Measurements from ENCODE around the gene SLFNL1. TPM values are rescaled to one million over a fixed set of nuclear protein-coding genes. Genes with fewer than 3 reads are reported as not detected.
A peak's percentile ranks its signal among the peaks of the same experiment; 100 is the strongest.

The SLFNL1 gene
- total RNA-seq, 4 donors from 2014 or later = 0.17 to 0.52 (median 0.47) TPM

DNA sequence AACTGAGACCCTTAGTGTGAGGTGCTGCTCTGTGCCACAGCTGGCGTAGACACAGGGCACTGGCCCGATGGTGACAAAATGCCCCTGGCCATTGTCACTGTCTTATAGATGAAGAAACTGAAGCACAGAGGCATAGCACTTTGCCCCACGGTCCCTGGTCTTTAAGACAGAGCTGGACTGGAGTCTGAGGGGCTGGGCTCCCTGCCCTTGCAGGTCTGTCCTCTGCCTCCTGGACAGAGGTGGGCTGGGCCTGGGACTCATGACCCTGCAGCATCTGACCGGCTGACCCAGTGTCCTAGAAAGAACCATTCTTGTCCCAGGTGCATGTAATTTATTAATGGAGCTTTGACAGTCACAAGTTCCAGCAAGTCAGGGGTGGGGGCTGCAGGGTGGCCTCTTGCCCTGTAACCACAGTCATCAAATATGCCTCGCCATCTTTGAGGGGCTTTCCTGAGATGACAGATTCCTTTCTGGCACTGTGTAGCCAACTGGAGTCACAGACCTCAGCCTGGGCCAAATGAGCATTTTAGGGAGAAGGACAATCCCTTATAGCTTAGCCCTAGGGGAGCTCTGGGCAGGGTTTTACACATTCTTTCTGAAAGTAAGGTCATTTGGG, 6.1 kb downstream of the SLFNL1 start:
- Histone ChIP-seq H3K27me3 (no peaks in the 10 kb centered on the region), H3K4me3 (no peak overlapping the region), H3K9me3 (no peaks in the 10 kb centered on the region), H3K36me3 (peaks cover 19 to 63% (median 37%) of the 10 kb centered on the region in 4 donors), H3K27ac (replicated peaks in 1 of 4) (no peak overlapping the region), H3K4me1 (peaks cover 8 to 27% (median 16%) of the 10 kb centered on the region in 4 donors)
- DNase-seq (ENCODE audit: extremely low spot score) = no peak
- 67% methylated on average over 4 of the region's 5 CpGs for WGBS
- no peak for TF ChIP-seq EP300 (IDR thresholded peaks at IDR 0.05)
- TF ChIP-seq POLR2A (IDR thresholded peaks at IDR 0.05; ENCODE audit: low read depth) = no peak
- TF ChIP-seq, protein P1, sequence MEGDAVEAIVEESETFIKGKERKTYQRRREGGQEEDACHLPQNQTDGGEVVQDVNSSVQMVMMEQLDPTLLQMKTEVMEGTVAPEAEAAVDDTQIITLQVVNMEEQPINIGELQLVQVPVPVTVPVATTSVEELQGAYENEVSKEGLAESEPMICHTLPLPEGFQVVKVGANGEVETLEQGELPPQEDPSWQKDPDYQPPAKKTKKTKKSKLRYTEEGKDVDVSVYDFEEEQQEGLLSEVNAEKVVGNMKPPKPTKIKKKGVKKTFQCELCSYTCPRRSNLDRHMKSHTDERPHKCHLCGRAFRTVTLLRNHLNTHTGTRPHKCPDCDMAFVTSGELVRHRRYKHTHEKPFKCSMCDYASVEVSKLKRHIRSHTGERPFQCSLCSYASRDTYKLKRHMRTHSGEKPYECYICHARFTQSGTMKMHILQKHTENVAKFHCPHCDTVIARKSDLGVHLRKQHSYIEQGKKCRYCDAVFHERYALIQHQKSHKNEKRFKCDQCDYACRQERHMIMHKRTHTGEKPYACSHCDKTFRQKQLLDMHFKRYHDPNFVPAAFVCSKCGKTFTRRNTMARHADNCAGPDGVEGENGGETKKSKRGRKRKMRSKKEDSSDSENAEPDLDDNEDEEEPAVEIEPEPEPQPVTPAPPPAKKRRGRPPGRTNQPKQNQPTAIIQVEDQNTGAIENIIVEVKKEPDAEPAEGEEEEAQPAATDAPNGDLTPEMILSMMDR (IDR thresholded peaks at IDR 0.05) = no peak
- no peak for TF ChIP-seq POLR2AphosphoS5 (IDR thresholded peaks at IDR 0.05)
- intact Hi-C loops (cut with DNase I) = no loop called here

DNA sequence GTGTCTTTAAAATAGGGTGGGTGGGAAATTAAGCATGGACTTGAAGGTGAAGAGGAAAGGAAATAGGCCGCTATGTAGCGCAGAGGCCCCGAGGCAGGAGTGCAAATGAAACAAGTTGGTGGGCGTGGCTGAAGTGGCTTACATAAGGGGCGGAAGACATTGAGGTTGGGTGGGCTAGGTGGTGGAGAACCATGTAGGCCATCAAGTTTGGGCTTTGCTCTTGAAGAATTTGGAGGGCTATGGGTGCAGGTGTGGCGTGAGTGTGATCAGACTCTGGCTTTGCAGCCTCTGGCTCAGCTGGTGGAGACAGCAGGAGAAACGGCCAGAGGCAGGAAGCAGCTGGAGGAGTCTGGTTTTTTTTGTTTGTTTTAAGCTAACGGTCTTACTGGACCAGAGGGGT, 6.7 kb downstream of the SLFNL1 start:
- no peaks in the 10 kb centered on the region for H3K27me3 ChIP-seq
- 70% methylated on average over 8 of the region's 8 CpGs for WGBS
- H3K4me1 ChIP-seq = peaks cover 8 to 27% (median 16%) of the 10 kb centered on the region in 4 donors
- peaks cover 25 to 68% (median 42%) of the 10 kb centered on the region in 4 donors for H3K36me3 ChIP-seq
- no peak for DNase-seq (ENCODE audit: extremely low spot score)
- no peak overlapping the region for H3K27ac ChIP-seq (replicated peaks in 1 of 4)
- TF ChIP-seq POLR2A (IDR thresholded peaks at IDR 0.05; ENCODE audit: low read depth) = no peak
- TF ChIP-seq EP300 (IDR thresholded peaks at IDR 0.05) = no peak
- TF ChIP-seq, protein P1 (IDR thresholded peaks at IDR 0.05) = no peak
- TF ChIP-seq POLR2AphosphoS5 (IDR thresholded peaks at IDR 0.05) = no peak
- H3K9me3 ChIP-seq = no peaks in the 10 kb centered on the region
- H3K4me3 ChIP-seq = no peak overlapping the region
- intact Hi-C loops (cut with DNase I) = no loop called here

DNA sequence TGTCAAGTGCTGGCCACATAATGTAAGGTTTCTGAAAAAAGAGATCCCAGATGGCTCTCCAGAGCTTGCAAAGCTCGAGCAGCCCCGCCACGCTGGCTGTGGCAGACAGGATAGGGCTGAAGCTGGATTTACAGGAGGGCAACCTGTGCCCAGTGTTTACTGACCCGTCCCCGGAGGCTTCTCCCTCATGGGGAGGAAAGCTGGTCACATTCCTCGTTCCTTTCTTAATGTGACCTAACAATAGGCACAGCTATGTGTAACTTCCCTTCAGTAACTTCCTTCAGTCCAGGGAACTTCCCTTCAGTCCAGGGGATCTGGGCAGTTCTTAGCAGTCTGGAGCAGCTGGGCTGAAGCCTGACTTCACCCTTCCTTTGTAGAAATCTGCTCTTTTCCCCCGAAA, 7.7 kb downstream of the SLFNL1 start:
- Histone ChIP-seq H3K9me3 (no peaks in the 10 kb centered on the region), H3K4me3 (no peak overlapping the region), H3K4me1 (peaks cover 8 to 27% (median 16%) of the 10 kb centered on the region in 4 donors), H3K27me3 (no peaks in the 10 kb centered on the region), H3K27ac (replicated peaks in 1 of 4) (no peak overlapping the region), H3K36me3 (peaks cover 35 to 79% (median 53%) of the 10 kb centered on the region in 4 donors)
- no peak for DNase-seq (ENCODE audit: extremely low spot score)
- 84% methylated on average over 6 of the region's 7 CpGs for WGBS
- intact Hi-C loops (cut with DNase I) = no loop called here
- TF ChIP-seq POLR2A (IDR thresholded peaks at IDR 0.05; ENCODE audit: low read depth) (no peak), EP300 (IDR thresholded peaks at IDR 0.05) (no peak), POLR2AphosphoS5 (IDR thresholded peaks at IDR 0.05) (peak; percentile 16 to 26)
- TF ChIP-seq, protein P1 (IDR thresholded peaks at IDR 0.05) = no peak

DNA sequence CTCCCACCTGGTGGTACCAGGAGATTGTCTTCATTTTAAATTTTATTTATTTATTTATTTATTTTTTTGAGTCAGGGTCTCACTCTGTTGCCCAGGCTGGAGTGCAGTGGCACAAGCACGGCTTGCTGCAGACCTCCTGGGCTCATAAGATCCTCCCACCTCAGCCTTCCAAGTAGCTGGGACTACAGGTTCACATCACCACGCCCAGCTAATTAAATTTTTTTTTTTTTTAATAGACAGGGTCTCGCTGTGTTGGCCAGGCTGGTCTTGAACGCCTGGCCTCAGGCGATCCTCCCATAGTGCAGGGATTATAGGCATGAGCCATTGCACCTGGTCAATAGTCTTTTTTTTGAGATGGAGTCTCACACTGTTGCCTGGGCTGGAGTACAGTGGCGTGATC, 8.5 kb downstream of the SLFNL1 start:
- Histone ChIP-seq H3K9me3 (no peaks in the 10 kb centered on the region), H3K4me3 (no peak overlapping the region), H3K36me3 (peaks cover 38 to 81% (median 58%) of the 10 kb centered on the region in 4 donors), H3K27ac (replicated peaks in 1 of 4) (no peak overlapping the region), H3K4me1 (peaks cover 8 to 27% (median 16%) of the 10 kb centered on the region in 4 donors), H3K27me3 (no peaks in the 10 kb centered on the region)
- no peak for DNase-seq (ENCODE audit: extremely low spot score)
- intact Hi-C loops (cut with DNase I) = no loop called here
- 91% methylated on average over 6 of the region's 6 CpGs for WGBS
- TF ChIP-seq POLR2A (IDR thresholded peaks at IDR 0.05; ENCODE audit: low read depth) (no peak), POLR2AphosphoS5 (IDR thresholded peaks at IDR 0.05) (no peak), EP300 (IDR thresholded peaks at IDR 0.05) (no peak)
- TF ChIP-seq, protein P1 (IDR thresholded peaks at IDR 0.05) = no peak

Data from esophagus muscularis mucosa (tissue), 4 donors.